Vagina (tissue), 2 donors: ENCODE data around the gene PGM2L1.

Source experiments
- CTCF ChIP-seq, 3 experiments: fragments of 450-650 bp in 2 of 3; fragments of 200-600 bp in 1 of 3; sonication (generic) in 1 of 3; IDR thresholded peaks; one replicate each; pipeline ENCODE4 v1.5.1; 2017 to 2019; ENCODE audit warnings: antibody characterized with exemption in 3 of 3, mild to moderate bottlenecking in 2 of 3, moderate library complexity in 2 of 3
- POLR2A ChIP-seq, 2 donors: fragments of 450-650 bp; IDR thresholded peaks; one replicate each; pipeline ENCODE4 v1.6.1; 2017; ENCODE audit warnings: antibody characterized with exemption in 2 of 2, mild to moderate bottlenecking in 2 of 2, moderate library complexity in 2 of 2

- no peak for TF ChIP-seq CTCF (IDR thresholded peaks at IDR 0.05)
- no peak for TF ChIP-seq POLR2A (IDR thresholded peaks at IDR 0.05)
Measured at GRCh38 chr11:74371269-74372052, 26.8 kb downstream of the PGM2L1 start.
